Astrocyte of the cerebellum (primary cell): Measurements from ENCODE around the gene PDE11A.

Source experiments
- DNase-seq: peaks from one replicate; pipeline ENCODE4 v3.0.0-alpha.2; 2011; ENCODE audit warnings: low read depth
- H3K4me3 ChIP-seq: 2 replicates; pipeline ENCODE4 v1.5.1; 2011; ENCODE audit warnings: mild to moderate bottlenecking, low read depth, low read length, moderate library complexity
- CTCF ChIP-seq: IDR thresholded peaks from 2 replicates; pipeline ENCODE4 v1.5.1; 2012; ENCODE audit warnings: low read length, low read depth, moderate library complexity, mild to moderate bottlenecking; ENCODE audit errors: missing control alignments
- in situ Hi-C: cut with HindIII; loops from 2 replicates; pipeline ENCODE4 v1.10.0; 2017; ENCODE audit warnings: low sequenced_read_pairs

PDE11A gene

DNA sequence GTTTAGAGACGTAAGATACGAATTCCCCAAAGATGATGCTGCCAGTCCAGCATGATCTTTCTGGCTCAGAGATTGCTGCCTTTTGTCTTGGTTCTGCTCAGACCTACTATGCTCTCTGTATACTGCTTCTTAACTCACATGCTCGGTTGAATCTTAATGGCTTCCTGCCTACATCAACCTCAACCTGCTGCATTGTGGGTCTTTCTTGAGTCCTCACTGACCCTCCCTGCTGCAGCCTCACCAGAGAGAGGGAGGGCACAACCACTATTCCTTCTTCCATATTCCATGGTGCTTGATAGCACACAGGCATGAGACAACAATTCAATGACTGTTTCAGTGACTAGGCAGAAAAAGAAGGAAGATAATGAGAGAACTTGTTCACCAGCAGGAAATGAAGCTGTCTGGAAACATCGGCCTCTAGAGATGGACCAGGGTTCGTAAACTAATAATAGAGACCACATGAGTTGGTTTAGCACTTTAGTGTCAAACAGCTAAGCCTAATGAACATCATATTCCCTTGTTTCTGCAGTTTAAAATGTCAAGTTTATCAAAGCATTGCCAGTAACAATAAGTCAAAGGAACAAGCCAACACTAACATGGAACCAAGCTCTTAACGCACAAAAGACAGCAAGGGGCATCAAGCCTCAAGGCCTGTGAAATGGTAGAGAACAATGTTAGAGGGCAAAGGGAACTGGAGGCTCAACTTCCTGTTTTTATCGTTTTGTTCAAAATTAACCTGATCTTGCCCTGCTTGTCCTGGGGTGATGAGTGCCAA is 333.9 kb downstream of the PDE11A start:
- H3K4me3 ChIP-seq, result no peak overlapping the region
- in situ Hi-C loops, result no loop called here
- no peak for TF ChIP-seq CTCF
- no peak for DNase-seq

DNA sequence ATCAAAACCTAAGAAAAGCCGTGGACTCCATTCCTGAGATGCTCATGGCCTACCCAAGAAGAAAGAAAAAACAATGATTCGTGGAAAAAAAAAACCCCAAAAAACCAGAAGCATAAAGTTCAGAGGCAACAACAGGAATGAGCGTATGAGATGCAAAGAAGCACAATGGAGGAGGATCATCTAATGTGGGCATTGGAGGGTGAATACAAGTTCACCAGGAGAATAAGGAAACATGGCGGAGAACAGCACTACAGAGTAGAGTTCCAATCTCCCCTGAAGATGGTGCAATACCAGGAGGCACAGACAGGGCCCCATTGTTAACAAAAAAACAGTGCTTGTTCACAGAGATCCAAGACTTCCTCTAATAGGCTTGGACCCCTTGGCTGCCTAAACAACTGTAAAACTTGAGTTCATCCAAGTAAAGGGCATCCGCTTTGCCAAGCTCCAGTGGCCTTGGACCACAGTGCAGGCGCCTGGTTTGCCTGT is 337.2 kb downstream of the PDE11A start:
- DNase-seq, result no peak
- in situ Hi-C loops, result no loop called here
- H3K4me3 ChIP-seq, result no peak overlapping the region
- TF ChIP-seq CTCF, result no peak

- in situ Hi-C loops, result no loop called here
- H3K4me3 ChIP-seq, result no peak overlapping the region
- no peak for DNase-seq
Observed at GRCh38 chr2:177733322-177733855, 339.2 kb downstream of the PDE11A start.

DNA sequence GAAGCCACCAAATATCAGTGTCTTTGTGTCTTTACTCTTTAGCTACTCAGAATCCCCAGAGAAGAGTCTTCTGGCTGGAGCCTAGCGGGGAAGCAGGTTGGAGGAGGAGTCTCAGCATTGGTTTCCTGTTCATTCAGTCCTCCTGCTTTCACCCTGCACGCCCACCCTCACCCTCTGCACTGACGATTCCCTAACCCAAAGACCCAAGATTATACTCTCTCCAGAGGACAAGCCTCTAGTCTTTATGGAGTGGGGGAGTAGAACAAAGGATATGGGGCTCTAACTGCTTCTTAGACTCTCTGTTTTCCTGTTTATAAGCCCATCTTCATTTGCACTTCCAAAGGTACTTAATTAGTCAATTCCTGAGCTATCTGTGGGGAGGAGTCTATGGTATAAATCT is 341.2 kb downstream of the PDE11A start:
- in situ Hi-C loops, result no loop called here
- TF ChIP-seq CTCF, result no peak
- DNase-seq, result no peak
- H3K4me3 ChIP-seq, result no peak overlapping the region

More at GRCh38 chr2:177733322-177733855, 339.2 kb downstream of the PDE11A start:
- TF ChIP-seq CTCF, result no peak

- in situ Hi-C loops, result no loop called here
- no peak for DNase-seq
- TF ChIP-seq CTCF, result no peak
- H3K4me3 ChIP-seq, result no peak overlapping the region
Observed at GRCh38 chr2:177730792-177731191, 341.8 kb downstream of the PDE11A start.

DNA sequence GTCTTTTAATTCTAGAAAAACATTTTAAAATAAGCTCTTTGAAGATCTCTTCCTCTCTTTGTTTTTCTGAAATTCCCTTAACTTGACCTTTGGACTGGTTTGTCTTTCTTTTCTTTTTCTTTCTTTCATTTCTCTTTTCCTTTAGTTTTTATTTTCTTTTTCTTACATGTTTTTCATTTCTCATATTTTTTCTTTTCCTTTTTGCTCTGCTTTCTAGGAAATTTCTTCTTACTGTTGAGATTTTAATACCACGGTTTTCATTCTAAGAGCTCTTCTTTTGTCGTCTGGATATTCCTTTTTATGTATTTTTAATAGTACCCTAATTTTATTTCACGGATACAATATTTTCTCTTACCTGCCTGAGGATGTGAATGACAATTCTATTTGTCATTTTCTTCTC is 342.2 kb downstream of the PDE11A start:
- TF ChIP-seq CTCF, result no peak
- in situ Hi-C loops, result no loop called here

More for the DNA sequence above, 342.2 kb downstream of the PDE11A start:
- H3K4me3 ChIP-seq, result no peak overlapping the region
- no peak for DNase-seq
